PFSK-1 (cell line): ENCODE measurements around the gene MRPS12.

Source experiments
- FOXP2 ChIP-seq: optimal IDR thresholded peaks from 2 replicates; pipeline ENCODE3; 2011; ENCODE audit warnings: borderline replicate concordance, control low read depth, inconsistent platforms; ENCODE audit not compliant: insufficient read depth; ENCODE audit errors: extremely low read length, extremely low read depth
- POLR2AphosphoS5 ChIP-seq: IDR thresholded peaks from 2 replicates; pipeline ENCODE4 v1.6.1; 2012; ENCODE audit warnings: low read depth, mild to moderate bottlenecking, control low read depth, low read length, moderate library complexity
- REST ChIP-seq, 2 experiments: IDR thresholded peaks; 2 replicates each; pipeline versions ENCODE4 v1.6.1 to v1.8.0; 2011 to 2012; ENCODE audit warnings: low read depth in 2 of 2, low read length in 2 of 2, control low read depth in 1 of 2, inconsistent platforms in 1 of 2, mild to moderate bottlenecking in 1 of 2, moderate library complexity in 1 of 2; ENCODE audit not compliant: insufficient read depth in 1 of 2
- SIN3A ChIP-seq: IDR thresholded peaks from 2 replicates; pipeline ENCODE4 v1.6.1; 2012; ENCODE audit warnings: mild to moderate bottlenecking, low read length, moderate library complexity, borderline replicate concordance; ENCODE audit not compliant: insufficient read depth
- TAF1 ChIP-seq: IDR thresholded peaks from 2 replicates; pipeline ENCODE4 v1.6.1; 2012; ENCODE audit warnings: low read length, control low read depth, borderline replicate concordance; ENCODE audit not compliant: insufficient read depth

Gene MRPS12

DNA sequence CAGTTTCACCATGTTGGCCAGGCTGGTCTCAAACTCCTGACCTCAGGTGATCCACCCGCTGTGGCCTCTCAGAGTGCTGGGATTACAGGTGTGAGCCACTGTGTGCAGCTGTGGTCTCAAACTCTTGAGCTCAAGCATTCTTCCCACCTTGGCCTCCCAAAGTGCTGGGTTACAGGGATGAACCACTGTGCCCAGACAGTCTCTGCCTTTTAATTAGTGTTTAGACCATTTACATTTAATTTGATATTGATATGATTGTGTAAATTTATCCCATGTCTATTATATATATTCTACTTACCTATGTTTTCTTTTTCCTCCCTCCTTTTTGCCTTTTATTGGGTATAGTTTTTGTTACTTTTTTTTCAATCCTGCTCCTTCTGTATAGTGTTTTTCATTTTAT is 29.1 kb upstream of the MRPS12 start:
- no peak for TF ChIP-seq REST (IDR thresholded peaks at IDR 0.05; ENCODE audit: insufficient read depth in 1 of 2, low read depth in 2 of 2, low read length in 2 of 2)
- no peak for TF ChIP-seq POLR2AphosphoS5

- TF ChIP-seq FOXP2 (no peak), REST (IDR thresholded peaks at IDR 0.05; ENCODE audit: insufficient read depth in 1 of 2, low read depth in 2 of 2, low read length in 2 of 2) (no peak), POLR2AphosphoS5 (no peak), SIN3A (no peak), TAF1 (no peak)
Measured at GRCh38 chr19:38904581-38905539, 25.9 kb upstream of the MRPS12 start.

DNA sequence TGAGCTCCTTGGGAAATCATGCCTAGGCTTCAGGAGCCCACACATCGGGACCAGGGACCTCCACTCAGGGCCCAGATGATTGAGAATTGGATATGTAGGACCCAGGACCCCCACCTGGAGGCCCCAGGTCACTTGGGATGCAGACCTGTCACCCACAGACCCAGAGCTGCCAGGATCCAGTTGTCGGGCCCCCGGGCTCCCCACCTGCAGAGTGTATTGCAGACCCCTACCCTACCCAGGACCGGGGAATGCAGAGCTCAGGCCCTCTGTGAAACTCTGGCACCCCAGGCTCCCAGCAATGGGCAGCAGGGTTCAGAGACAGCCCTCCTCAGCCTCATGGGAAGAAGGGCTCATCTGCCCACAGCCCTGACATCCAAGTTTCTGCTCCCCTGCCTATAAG is 25.1 kb upstream of the MRPS12 start:
- no peak for TF ChIP-seq TAF1
- TF ChIP-seq SIN3A: no peak
- no peak for TF ChIP-seq REST (IDR thresholded peaks at IDR 0.05; ENCODE audit: insufficient read depth in 1 of 2, low read depth in 2 of 2, low read length in 2 of 2)
- no peak for TF ChIP-seq POLR2AphosphoS5
- no peak for TF ChIP-seq FOXP2

- TF ChIP-seq POLR2AphosphoS5 (no peak), REST (IDR thresholded peaks at IDR 0.05; ENCODE audit: insufficient read depth in 1 of 2, low read depth in 2 of 2, low read length in 2 of 2) (no peak), TAF1 (no peak), SIN3A (no peak), FOXP2 (no peak)
Measured at GRCh38 chr19:38907227-38907626, 23.5 kb upstream of the MRPS12 start.

DNA sequence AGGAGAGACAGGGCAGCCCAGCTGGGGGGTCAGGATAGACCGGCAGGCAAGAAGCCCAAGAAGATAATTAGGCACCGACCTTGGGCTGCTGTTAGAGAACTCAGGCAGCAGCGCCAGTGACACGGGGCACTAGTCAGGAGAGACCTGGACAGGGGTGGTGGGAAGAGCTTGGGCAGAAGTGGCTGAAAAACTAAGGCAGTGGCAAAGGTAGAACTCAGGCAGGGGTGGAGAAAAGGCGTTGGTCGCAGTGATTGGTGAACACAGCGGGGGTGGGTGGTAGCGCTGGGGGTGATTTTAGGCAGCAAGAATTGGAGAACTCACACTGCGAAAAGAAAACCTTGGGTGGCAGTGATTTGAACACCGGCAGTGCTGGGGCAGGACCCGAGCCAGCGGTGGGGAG is 23.1 kb upstream of the MRPS12 start:
- TF ChIP-seq REST (IDR thresholded peaks at IDR 0.05; ENCODE audit: insufficient read depth in 1 of 2, low read depth in 2 of 2, low read length in 2 of 2) (no peak), SIN3A (no peak), FOXP2 (no peak), TAF1 (no peak), POLR2AphosphoS5 (no peak)
